Fibroblast of mammary gland (primary cell): Measurements from ENCODE around the gene KIF11.

Experiments used
- DNase-seq: peaks from one replicate; pipeline ENCODE4 v3.0.0-alpha.2; 2010; ENCODE audit warnings: low read depth
- H3K4me3 ChIP-seq: 2 replicates; pipeline ENCODE4 v1.5.1; 2011; ENCODE audit warnings: low read depth, mild to moderate bottlenecking, low read length, moderate library complexity; ENCODE audit not compliant: control insufficient read depth
- TF ChIP-seq, protein P1 (sequence below): conservative IDR thresholded peaks from 2 replicates; pipeline ENCODE4 v1.5.1; 2011; ENCODE audit warnings: low read depth, low read length, inconsistent platforms; ENCODE audit not compliant: control insufficient read depth, insufficient read depth

The KIF11 gene

DNA sequence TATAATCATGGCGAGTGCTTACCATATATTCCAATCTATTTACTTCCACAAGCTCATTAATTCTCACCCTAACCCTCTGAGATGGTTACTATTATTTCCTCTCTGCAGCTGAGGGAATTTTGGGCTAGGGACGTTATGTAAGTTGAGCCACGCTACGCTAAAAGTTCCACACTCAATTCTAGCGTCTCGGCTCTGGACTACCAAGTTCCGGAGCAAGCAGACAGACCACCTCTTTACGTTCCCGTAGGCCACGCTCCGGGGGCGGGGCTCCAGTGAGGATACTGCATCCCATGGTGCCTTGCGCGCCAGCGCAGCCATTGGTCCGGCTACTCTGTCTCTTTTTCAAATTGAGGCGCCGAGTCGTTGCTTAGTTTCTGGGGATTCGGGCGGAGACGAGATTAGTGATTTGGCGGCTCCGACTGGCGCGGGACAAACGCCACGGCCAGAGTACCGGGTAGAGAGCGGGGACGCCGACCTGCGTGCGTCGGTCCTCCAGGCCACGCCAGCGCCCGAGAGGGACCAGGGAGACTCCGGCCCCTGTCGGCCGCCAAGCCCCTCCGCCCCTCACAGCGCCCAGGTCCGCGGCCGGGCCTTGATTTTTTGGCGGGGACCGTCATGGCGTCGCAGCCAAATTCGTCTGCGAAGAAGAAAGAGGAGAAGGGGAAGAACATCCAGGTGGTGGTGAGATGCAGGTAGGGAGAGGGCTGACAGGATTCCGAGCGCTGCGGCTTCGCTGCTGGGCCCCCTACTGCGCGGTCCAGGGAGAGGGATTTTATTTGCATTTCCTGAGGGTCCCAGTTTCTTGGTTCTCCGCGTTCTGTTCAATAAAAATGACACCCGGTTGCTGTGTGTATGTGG lies at the start of gene KIF11:
KIF11 (plus strand) TSS at position 370 of the 858 bp plus-strand sequence; CDS start at position 616, 246 bp downstream.
- TF ChIP-seq, protein P1, sequence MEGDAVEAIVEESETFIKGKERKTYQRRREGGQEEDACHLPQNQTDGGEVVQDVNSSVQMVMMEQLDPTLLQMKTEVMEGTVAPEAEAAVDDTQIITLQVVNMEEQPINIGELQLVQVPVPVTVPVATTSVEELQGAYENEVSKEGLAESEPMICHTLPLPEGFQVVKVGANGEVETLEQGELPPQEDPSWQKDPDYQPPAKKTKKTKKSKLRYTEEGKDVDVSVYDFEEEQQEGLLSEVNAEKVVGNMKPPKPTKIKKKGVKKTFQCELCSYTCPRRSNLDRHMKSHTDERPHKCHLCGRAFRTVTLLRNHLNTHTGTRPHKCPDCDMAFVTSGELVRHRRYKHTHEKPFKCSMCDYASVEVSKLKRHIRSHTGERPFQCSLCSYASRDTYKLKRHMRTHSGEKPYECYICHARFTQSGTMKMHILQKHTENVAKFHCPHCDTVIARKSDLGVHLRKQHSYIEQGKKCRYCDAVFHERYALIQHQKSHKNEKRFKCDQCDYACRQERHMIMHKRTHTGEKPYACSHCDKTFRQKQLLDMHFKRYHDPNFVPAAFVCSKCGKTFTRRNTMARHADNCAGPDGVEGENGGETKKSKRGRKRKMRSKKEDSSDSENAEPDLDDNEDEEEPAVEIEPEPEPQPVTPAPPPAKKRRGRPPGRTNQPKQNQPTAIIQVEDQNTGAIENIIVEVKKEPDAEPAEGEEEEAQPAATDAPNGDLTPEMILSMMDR: no peak
- H3K4me3 ChIP-seq: peak within 1 kb of the TSS; percentile 94
- DNase-seq: peak; percentile 95

DNA sequence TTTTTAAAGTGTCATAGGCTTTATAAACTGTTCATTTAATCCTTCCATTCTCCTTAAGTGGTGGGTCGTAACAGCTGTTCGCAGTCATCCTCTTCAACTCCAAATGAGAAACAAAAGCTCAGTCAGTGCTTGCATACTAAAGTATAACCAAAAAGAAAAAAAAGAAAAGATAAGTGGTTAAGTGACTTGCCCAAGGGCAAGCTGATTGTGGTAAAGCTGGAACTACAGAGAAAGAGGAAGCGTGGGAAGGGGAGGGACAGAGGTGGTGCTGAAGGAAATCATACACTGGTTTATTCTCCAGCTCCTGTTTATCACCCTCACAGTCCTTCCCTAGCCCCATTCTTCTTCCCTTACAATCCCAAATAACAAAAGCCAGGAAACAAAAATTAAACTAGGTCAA lies 48.6 kb upstream of the KIF11 start:
- H3K4me3 ChIP-seq: no peak overlapping the region
- DNase-seq: no peak
- TF ChIP-seq, protein P1: no peak

DNA sequence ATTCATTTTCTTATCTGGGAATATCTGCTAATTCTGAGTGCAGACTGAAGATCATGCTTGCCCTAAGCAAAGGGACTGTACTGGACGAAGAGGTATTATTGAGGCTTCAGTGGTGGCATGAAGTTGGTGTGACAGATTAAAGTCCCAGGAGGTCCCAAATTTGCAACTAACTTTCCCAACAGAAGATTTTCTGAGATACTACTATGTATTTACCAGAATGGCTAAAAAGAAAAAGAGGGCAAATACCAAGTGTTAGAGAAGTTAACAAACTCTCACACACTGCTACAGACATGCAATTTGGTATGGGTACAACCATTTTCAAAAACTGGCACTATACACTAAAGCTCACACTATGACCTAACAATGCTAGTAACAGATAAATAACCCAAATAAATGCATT lies 47.4 kb upstream of the KIF11 start:
- TF ChIP-seq, protein P1: no peak
- no peak for DNase-seq
- H3K4me3 ChIP-seq: no peak overlapping the region

DNA sequence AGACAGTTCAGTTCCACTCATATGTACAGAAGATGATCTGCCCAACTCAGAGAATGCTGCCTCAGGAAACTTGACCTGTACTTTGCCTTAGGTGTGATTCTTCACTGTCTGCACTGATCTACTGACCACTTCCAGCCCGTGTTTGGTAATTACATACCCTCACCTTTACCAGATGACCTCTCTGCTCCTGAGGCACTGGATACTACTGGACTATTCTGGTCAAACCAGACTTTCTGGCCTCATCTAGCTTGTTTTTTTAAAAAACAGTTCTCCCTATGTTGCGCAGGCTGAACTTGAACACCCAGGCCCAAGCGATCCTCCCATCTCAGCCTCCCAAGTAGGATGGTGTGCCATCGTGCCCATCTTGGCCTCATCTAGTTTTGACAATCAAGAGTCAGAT lies 45.3 kb upstream of the KIF11 start:
- TF ChIP-seq, protein P1: no peak
- no peak for DNase-seq
- no peak overlapping the region for H3K4me3 ChIP-seq

DNA sequence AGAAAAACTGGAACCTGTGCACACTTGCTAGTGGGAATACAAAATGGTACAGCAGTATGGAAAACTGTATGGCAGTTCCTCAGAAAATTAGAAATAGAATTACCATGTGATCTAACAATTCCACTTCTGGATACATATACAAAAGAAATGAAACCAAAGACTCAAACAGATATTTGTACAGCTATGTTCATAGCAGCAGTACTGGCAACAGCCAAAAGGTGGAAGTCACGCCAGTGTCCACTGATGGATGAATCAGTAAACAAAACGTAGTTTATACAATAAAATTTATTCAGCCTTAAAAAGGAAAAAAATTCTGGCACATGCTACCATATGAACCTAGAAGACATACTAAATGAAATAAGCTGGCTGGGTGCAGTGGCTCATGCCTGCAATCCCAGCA lies 42.0 kb upstream of the KIF11 start:
- DNase-seq: no peak
- TF ChIP-seq, protein P1: no peak
- H3K4me3 ChIP-seq: no peak overlapping the region

DNA sequence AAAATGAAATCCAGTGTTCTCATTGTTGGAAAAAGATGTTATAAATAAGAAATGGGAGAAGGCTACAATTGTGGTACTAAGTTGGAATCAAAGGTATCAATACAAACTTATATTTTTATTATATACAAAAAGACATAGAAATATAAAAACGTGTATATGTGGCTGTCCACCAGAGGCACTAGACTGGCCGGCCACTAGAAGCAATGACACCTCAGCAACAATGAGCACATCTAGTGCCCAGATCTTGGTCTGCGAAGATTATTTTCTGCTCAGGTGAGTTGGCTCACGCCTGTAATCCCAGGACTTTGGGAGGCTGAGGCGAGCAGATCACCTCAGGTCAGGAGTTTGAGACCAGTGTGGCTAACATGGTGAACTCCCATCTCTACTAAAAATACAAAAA lies 40.6 kb upstream of the KIF11 start:
- DNase-seq: no peak
- no peak overlapping the region for H3K4me3 ChIP-seq
- TF ChIP-seq, protein P1: peak; percentile 36
